Islet precursor cell (in vitro differentiated cells): ENCODE data around the gene ZNF311.
"Not testable (repeated sequence)": the region's sequence is repeated elsewhere in the genome, so short reads cannot be mapped to it uniquely, and the experiment has no call there.

Experiments
- DNase-seq: peaks from one replicate; pipeline ENCODE4 v3.0.0-alpha.2; 2018

ZNF311 gene

DNA sequence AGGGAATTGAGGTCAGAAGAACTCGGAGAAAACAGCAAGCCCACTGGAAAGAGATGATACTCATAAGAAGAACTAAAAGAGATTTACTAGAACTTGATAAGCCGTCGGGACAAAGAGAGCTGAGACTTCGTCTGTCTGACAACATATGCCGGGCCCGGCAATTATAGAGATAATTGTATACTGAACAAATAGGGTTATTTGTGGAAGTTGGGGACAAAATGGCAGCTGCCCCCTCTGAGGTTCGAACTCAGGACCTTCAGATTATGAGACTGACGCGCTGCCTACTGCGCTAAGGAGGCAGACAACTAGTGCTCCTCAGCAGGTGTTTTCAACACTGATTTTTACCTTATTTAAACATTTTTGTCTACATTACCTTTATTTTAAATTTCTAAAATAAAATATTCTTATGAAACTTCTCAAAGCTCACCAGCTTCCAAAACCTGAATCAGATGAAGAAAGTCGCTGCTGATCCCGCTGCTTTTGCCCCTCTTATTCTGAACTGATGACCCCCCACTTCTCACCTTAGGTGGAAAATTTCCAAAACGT, 52.0 kb downstream of the ZNF311 start:
- peak; percentile 73 for DNase-seq

DNA sequence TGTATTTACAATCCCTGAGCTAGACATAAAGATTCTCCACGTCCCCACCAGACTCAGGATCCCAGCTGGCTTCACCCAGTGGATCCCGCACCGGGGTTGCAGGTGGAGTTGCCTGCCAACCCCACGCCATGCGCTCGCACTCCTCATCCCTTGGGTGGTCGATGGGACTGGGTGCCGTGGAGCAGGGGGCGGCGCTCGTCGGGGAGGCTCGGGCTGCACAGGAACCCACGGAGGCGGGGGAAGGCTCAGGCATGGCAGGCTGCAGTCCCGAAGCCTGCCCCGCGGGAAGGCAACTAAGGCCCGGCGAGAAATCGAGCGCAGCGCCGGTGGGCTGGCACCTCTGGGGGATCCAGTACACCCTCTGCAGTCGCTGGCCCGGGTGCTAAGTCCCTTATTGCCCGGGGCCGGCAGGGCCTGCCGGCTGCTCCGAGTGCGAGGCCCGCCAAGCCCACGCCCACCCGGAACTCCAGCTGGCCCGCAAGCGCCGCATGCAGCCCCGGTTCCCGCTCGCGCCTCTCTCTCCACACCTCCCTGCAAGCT, 55.4 kb downstream of the ZNF311 start:
- DNase-seq, result not testable (repeated sequence)

DNA sequence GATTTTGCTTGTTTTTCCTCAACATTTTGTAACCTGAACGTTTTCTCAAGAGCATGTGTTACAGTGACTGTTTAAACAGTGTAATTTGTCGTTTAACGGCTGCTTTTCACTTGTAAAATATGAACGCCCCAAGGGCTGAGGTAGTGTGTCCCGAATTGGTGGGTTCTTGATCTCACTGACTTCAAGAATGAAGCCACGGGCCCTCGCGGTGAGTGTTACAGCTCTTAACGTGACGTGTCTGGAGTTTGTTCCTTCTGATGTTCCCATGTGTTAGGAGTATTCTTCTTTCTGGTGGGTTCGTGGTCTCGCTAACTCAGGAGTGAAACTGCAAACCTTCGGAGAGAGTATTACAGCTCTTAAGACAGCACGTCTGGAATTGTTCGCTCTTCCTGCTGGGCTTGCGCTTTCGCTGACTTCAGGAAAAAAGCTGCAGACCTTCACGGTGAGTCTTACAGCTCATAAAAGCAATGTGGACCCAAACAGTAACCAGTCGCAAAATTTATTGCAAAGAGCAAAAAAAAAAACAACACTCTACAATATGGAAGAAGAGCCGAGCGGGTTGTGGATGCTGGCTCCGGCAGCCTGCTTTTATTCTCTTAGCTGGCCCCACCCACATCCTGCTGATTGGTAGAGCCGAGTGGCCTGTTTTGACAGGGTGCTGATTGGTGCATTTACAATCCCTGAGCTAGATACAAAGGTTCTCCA, 56.2 kb downstream of the ZNF311 start:
- DNase-seq, result no peak

DNA sequence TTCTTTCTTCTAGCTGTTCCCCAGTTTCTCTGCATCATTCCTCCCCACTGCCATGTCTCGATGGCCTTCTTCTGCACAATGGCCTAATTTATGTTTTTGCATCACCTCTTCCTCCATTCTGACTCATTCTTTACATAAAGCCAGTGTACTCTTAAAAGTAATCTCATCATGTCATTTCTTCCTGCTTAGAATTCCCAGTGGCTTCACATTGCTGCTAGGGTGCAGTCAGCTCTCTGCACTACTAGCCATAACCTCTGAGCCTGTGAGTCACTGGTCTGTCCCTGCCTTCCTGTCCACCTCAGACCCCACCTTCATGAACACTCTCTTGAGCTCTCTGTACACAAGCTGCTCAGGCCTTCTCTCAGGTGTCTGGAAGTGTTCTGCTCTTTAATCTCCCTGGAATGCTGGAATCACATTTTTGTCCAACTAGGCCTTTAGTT, 57.3 kb downstream of the ZNF311 start:
- peak; percentile 82 for DNase-seq

DNA sequence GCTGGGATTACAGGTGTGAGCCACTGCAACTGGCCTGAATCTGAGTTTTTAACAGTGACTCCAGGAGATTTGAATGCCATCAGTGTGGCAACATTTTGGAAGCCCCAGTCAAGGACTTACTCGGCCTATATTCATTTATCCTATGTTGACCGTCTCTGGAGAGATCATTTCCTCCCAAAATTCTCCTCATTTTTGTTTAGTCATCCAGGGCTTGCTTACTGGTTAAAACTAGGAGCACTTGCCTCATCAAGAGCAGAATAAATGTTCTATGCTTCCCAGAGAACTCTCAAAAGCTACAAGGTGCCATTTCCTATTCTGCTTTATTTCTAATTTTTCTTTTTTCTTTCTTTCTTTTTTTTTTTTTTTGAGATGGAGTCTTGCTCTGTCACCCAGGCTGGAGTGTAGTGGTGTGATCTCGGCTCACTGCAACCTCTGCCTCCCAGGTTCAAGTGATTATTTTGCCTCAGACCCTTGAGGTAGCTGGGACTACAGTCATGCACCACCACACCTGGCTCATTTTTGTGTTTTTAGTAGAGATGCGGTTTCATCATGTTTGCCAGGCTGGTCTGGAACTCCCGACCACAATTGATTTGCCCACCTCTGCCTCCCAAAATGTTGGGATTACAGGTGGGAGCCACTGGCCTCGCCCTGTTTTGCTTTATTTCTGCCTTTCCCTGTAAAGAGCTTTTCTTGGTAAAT, 57.9 kb downstream of the ZNF311 start:
- DNase-seq, result no peak

DNA sequence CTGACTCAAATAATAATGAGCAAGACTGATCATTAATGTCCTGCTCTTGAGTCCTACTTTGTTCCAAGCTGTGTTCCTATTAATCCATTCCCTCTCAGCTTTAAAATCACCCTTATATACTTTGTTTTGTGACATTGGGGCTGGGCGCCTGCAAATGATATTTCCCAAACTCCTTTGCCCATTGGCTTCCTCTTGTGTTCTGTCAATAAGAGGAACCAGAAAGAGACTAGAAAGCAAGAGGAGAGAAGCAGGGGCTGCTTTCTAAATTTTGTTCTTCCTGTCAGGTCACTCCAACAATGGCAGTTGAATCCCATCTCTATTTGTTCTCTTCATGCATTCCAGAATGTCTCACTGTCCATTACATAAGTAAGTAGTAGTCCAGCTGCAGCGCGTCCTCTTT, 59.8 kb downstream of the ZNF311 start:
- DNase-seq, result no peak
